CD4-positive, CD25-positive, alpha-beta regulatory T cell (primary cell): ENCODE data around the gene TCTN2. TPM values are rescaled to one million over a fixed set of nuclear protein-coding genes. Genes with fewer than 3 reads are reported as not detected.

ENCODE experiments used
- ATAC-seq, 2 donors: fragments of 150-1000 bp; cut with Tn5 transposase; one replicate each; pipeline ENCODE4 v1.10.0; 2021; ENCODE audit warnings: low read depth in 2 of 2, moderate number of reproducible peaks in 2 of 2, moderate library complexity in 1 of 2
- DNase-seq, 3 donors: peaks; one replicate each; pipeline versions ENCODE4 v3.0.0 to v3.0.0-alpha.2; 2012 to 2022; ENCODE audit warnings: mixed read lengths in 1 of 3
- H3K27ac ChIP-seq: one replicate; pipeline ENCODE4 v1.7.0; 2013; ENCODE audit warnings: mild to moderate bottlenecking, low read length; ENCODE audit not compliant: insufficient read depth, poor library complexity, severe bottlenecking
- H3K27me3 ChIP-seq: one replicate; pipeline ENCODE4 v1.7.0; 2013; ENCODE audit warnings: low read length; ENCODE audit not compliant: control insufficient read depth, insufficient read depth
- H3K36me3 ChIP-seq: one replicate; pipeline ENCODE4 v1.7.0; 2013; ENCODE audit warnings: mild to moderate bottlenecking, low read length, moderate library complexity; ENCODE audit not compliant: control insufficient read depth, insufficient read depth
- H3K4me1 ChIP-seq: 2 replicates; pipeline ENCODE4 v1.7.0; 2013; ENCODE audit warnings: mild to moderate bottlenecking, low read length; ENCODE audit not compliant: insufficient read depth, control insufficient read depth, poor library complexity, severe bottlenecking
- H3K4me3 ChIP-seq: one replicate; pipeline ENCODE4 v1.7.0; 2013; ENCODE audit warnings: low read depth, mild to moderate bottlenecking, low read length, moderate library complexity
- H3K9me3 ChIP-seq, 2 experiments: 1 replicate in 1 of 2; 2 replicates in 1 of 2; pipeline ENCODE4 v1.7.0; 2013; ENCODE audit warnings: low read length in 2 of 2, mild to moderate bottlenecking in 1 of 2, moderate library complexity in 1 of 2; ENCODE audit not compliant: control insufficient read depth in 2 of 2
- H3K27ac Mint-ChIP-seq, 3 donors: one replicate each; pipeline ENCODE4 v1.8.0; 2020 to 2022; ENCODE audit warnings: mild to moderate bottlenecking in 3 of 3, mixed read lengths in 3 of 3, moderate library complexity in 2 of 3
- H3K27me3 Mint-ChIP-seq: one replicate; pipeline ENCODE4 v1.8.0; 2022; ENCODE audit warnings: mild to moderate bottlenecking, mixed read lengths
- H3K36me3 Mint-ChIP-seq: one replicate; pipeline ENCODE4 v1.8.0; 2020; ENCODE audit warnings: mixed read lengths
- H3K4me1 Mint-ChIP-seq, 4 donors: one replicate each; pipeline ENCODE4 v1.8.0; 2020 to 2022; ENCODE audit warnings: mixed read lengths in 4 of 4, mild to moderate bottlenecking in 1 of 4
- H3K4me3 Mint-ChIP-seq, 4 donors: one replicate each; pipeline ENCODE4 v1.8.0; 2020 to 2022; ENCODE audit warnings: mild to moderate bottlenecking in 4 of 4, mixed read lengths in 4 of 4, moderate library complexity in 3 of 4
- H3K9me3 Mint-ChIP-seq, 7 donors: one replicate each; pipeline ENCODE4 v1.8.0; 2020 to 2022; ENCODE audit warnings: mixed read lengths in 7 of 7, mild to moderate bottlenecking in 3 of 7, moderate library complexity in 2 of 7
- polyA plus RNA-seq, 4 donors: library from polyadenylated mRNA; unstranded; fragments of 300-500 nt; fragmentation: Illumina TruSeq; gene quantifications; one replicate each; pipeline ENCODE4 v1.2.3, GENCODE V29; 2021
- total RNA-seq: library from RNA; stranded (reverse); gene quantifications from one replicate; pipeline ENCODE4 v1.2.3, GENCODE V29; 2022

The TCTN2 gene
- total RNA-seq: 3.7 TPM
- polyA plus RNA-seq: 1 to 10 TPM in 2 of 4 donors, under 1 TPM in 2; 0.11 to 1.9 (median 1.2) TPM

DNA sequence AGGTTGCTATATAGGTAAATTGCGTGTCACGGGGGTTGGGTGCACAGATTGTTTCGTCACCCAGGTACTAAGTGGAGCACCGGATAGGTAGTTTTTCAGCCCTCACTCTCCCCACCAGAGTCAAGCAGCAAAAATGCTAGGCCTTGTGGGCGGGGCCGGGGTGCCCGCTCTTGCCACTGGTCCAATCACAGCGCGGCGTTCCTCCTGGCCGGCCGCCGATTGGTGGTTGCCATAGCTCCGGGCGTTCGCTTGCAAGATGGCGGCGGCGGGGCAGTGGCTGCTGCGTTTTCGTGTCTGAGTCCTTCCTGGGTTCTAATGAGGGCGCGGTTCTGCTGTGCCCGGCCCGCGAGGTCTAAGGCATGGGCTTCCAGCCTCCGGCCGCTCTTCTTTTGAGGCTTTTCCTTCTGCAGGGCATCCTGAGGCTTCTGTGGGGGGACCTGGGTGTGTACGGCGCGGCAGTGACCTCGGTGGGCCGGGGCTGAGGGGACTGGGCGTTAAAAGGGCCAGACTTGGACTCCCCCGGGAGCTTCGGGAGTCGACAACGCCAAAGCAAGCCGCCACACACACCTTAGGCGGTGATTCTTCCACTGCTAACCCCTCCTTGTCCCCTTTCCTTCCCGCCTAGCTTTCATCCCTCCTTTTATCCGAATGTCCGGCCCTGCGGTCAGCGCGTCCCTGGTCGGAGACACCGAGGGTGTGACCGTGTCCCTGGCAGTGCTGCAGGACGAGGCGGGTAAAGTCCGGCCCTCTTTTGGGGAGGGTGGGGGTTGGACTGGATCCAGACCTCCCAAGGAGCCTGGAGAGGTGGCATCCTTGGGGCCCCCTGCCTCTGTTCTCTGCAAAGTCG is at the start of gene TCTN2:
Gene TCTN2 (plus strand): TSS at position 232 of the 847 bp plus-strand sequence. CDS start 128 bp downstream, at position 360.
- peak within 1 kb of the TSS; percentile 87 to 95 (median 88) for H3K4me3 Mint-ChIP-seq
- ATAC-seq (peak; percentile 100), DNase-seq (peak; percentile 88 to 95 (median 91))
- H3K27ac Mint-ChIP-seq: peak within 1 kb of the TSS; percentile 62 to 82 (median 71)
- H3K4me1 Mint-ChIP-seq: peaks cover 7 to 21% (median 13%) of the 10 kb centered on the region in 4 donors
- Histone ChIP-seq H3K9me3 (no peaks in the 10 kb centered on the region), H3K4me3 (peak within 1 kb of the TSS; percentile 62), H3K36me3 (peaks cover 3% of the 10 kb centered on the region), H3K27me3 (no peaks in the 10 kb centered on the region), H3K4me1 (peaks cover 15% of the 10 kb centered on the region), H3K27ac (peak within 1 kb of the TSS; percentile 36)
- H3K27me3 Mint-ChIP-seq: no peaks in the 10 kb centered on the region
- H3K36me3 Mint-ChIP-seq: peaks cover 9% of the 10 kb centered on the region
- H3K9me3 Mint-ChIP-seq: no peaks in the 10 kb centered on the region

GRCh38 chr12:123621619-123622530 is 49.0 kb upstream of the TCTN2 start:
- no peak overlapping the region for H3K4me3 Mint-ChIP-seq

DNA sequence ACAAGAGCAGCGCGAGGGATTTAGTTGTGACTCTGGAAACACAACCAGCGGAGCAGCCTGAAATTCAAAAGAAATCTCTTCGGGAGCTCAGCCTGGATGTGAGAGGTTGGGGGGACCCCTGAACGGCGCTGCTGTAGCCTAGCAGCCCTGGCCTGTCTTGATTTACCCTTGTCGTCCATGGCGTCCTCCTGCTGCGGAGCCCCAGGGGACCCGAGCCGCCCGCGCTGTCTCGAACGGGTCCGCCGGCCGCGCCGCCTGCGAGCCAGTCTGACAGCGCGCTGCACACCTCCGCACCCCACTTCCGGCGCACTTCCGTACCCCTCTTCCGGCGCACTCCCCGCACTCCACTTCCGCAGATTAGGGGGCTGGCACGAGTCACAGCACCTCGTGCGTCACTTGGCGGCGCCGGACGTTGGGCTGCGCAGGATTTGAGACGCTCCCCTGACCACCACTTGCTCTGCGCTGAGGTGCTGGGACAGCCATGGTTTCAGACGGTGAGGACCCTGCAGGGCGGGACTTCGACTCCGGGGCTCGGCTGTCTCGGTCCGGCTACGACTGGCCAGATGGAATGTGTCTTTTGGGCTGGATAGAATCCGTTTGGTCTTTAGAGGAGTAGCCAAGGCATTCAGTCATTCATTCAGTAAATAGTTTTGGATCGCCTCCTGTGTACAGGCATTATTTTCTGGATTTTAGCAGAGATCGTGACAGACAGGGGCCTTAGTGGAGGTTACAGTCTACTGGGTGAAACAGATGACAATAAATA is 37.4 kb upstream of the TCTN2 start, which contains the start of the genes EIF2B1 and GTF2H3:
Gene EIF2B1 (minus strand): TSS at position 308 of the 763 bp plus-strand sequence. CDS start 129 bp downstream, at position 179.
Gene GTF2H3 (plus strand): TSS at position 451 of the 763 bp plus-strand sequence. CDS start 31 bp downstream, at position 482.
- Mint-ChIP-seq H3K4me3 (peak within 1 kb of the TSS; percentile 93 to 98 (median 96)), H3K27ac (peak within 1 kb of the TSS; percentile 97 to 99 (median 98)), H3K36me3 (peaks cover 19% of the 10 kb centered on the region), H3K27me3 (no peaks in the 10 kb centered on the region), H3K9me3 (no peaks in the 10 kb centered on the region), H3K4me1 (peaks cover 9 to 37% (median 21%) of the 10 kb centered on the region in 4 donors)
- Histone ChIP-seq H3K36me3 (peaks cover 25% of the 10 kb centered on the region), H3K27ac (peak within 1 kb of the TSS; percentile 87), H3K4me3 (peak within 1 kb of the TSS; percentile 98), H3K4me1 (peaks cover 15% of the 10 kb centered on the region), H3K27me3 (no peaks in the 10 kb centered on the region), H3K9me3 (no peaks in the 10 kb centered on the region)
- DNase-seq: peak; percentile 95 to 99 (median 97)
- peak; percentile 96 to 98 for ATAC-seq

More at GRCh38 chr12:123621619-123622530, 49.0 kb upstream of the TCTN2 start:
- DNase-seq (no peak), ATAC-seq (no peak)
- Histone ChIP-seq H3K27ac (no peak overlapping the region), H3K4me1 (no peaks in the 10 kb centered on the region), H3K27me3 (no peaks in the 10 kb centered on the region), H3K9me3 (no peaks in the 10 kb centered on the region), H3K4me3 (no peak overlapping the region), H3K36me3 (peaks cover 86% of the 10 kb centered on the region)
- no peaks in the 10 kb centered on the region for H3K27me3 Mint-ChIP-seq
- H3K4me1 Mint-ChIP-seq: peaks cover 0 to 5% (median 1%) of the 10 kb centered on the region in 4 donors
- no peaks in the 10 kb centered on the region for H3K9me3 Mint-ChIP-seq
- H3K27ac Mint-ChIP-seq: peak overlapping the region in 1 of 3 donors; percentile 62
- peaks cover 54% of the 10 kb centered on the region for H3K36me3 Mint-ChIP-seq

- Histone ChIP-seq H3K4me3 (peak overlapping the region; percentile 98), H3K36me3 (peaks cover 19% of the 10 kb centered on the region), H3K4me1 (peaks cover 15% of the 10 kb centered on the region), H3K27ac (peak overlapping the region; percentile 87), H3K27me3 (no peaks in the 10 kb centered on the region), H3K9me3 (no peaks in the 10 kb centered on the region)
- no peaks in the 10 kb centered on the region for H3K9me3 Mint-ChIP-seq
- DNase-seq (no peak), ATAC-seq (no peak)
- H3K36me3 Mint-ChIP-seq: peaks cover 14% of the 10 kb centered on the region
- peaks cover 9 to 37% (median 21%) of the 10 kb centered on the region in 4 donors for H3K4me1 Mint-ChIP-seq
- peak overlapping the region; percentile 93 to 98 (median 96) for H3K4me3 Mint-ChIP-seq
- no peaks in the 10 kb centered on the region for H3K27me3 Mint-ChIP-seq
- H3K27ac Mint-ChIP-seq: peak overlapping the region; percentile 97 to 99 (median 98)
These were observed 36.8 kb upstream of the TCTN2 start for GRCh38 chr12:123634142-123634561.

GRCh38 chr12:123643911-123644310 is 27.0 kb upstream of the TCTN2 start:
- H3K36me3 Mint-ChIP-seq: peaks cover 15% of the 10 kb centered on the region
- no peak overlapping the region for H3K27ac Mint-ChIP-seq
- DNase-seq (no peak), ATAC-seq (no peak)
- Histone ChIP-seq H3K9me3 (no peaks in the 10 kb centered on the region), H3K4me1 (no peaks in the 10 kb centered on the region), H3K27ac (no peak overlapping the region), H3K4me3 (no peak overlapping the region), H3K27me3 (no peaks in the 10 kb centered on the region), H3K36me3 (peaks cover 45% of the 10 kb centered on the region)
- H3K4me3 Mint-ChIP-seq: no peak overlapping the region
- no peaks in the 10 kb centered on the region for H3K9me3 Mint-ChIP-seq
- peaks cover 0 to 4% (median 0%) of the 10 kb centered on the region in 4 donors for H3K4me1 Mint-ChIP-seq
- H3K27me3 Mint-ChIP-seq: no peaks in the 10 kb centered on the region

DNA sequence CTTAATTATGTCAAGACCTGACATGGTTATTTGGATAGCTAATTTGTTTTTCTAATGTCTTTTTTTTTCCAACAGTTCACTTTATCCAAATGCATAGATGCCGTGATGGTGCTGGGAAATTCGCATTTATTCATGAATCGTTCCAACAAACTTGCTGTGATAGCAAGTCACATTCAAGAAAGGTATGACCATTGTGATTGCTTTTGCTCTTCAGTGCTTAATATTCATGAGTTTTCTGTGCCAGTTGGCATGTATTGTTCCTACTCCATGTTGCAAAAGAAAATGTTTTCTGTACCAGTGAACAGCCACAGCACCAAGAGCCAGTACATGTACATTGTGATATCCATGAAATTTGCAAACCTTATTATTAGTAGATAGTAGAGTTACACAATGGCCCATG is 25.5 kb upstream of the TCTN2 start:
- H3K27me3 ChIP-seq: no peaks in the 10 kb centered on the region
- no peaks in the 10 kb centered on the region for H3K9me3 ChIP-seq
- H3K4me1 ChIP-seq: no peaks in the 10 kb centered on the region
- Mint-ChIP-seq H3K27ac (no peak overlapping the region), H3K4me3 (no peak overlapping the region), H3K27me3 (no peaks in the 10 kb centered on the region), H3K9me3 (no peaks in the 10 kb centered on the region), H3K36me3 (peaks cover 15% of the 10 kb centered on the region), H3K4me1 (peaks cover 0 to 4% (median 0%) of the 10 kb centered on the region in 4 donors)
- no peak overlapping the region for H3K4me3 ChIP-seq
- H3K27ac ChIP-seq: no peak overlapping the region
- ATAC-seq: no peak
- H3K36me3 ChIP-seq: peaks cover 53% of the 10 kb centered on the region
- no peak for DNase-seq

DNA sequence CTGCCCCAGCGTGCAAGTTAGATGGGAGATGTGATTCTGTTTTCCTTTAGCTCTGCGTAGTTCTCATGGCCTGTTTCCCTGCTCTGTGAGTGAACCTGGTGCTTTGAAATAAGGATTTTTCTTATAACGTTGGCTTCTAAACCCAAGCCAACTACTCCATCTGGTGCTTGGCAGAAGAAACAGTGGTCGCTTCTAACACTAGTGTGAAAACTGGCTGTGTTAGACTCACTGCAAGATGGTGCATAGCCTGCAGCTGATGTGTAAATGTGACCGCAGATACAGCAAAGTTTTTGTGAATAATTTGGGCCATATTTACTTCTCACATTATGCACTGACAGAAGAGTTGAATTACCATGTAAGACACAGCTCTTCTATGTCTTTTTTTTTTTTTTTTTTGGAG is 25.0 kb upstream of the TCTN2 start:
- no peak overlapping the region for H3K4me3 Mint-ChIP-seq
- H3K27ac Mint-ChIP-seq: no peak overlapping the region
- peaks cover 15% of the 10 kb centered on the region for H3K36me3 Mint-ChIP-seq
- no peaks in the 10 kb centered on the region for H3K27me3 Mint-ChIP-seq
- Histone ChIP-seq H3K4me1 (no peaks in the 10 kb centered on the region), H3K9me3 (no peaks in the 10 kb centered on the region), H3K27me3 (no peaks in the 10 kb centered on the region), H3K36me3 (peaks cover 53% of the 10 kb centered on the region), H3K27ac (no peak overlapping the region), H3K4me3 (no peak overlapping the region)
- DNase-seq: no peak
- H3K4me1 Mint-ChIP-seq: peaks cover 0 to 5% (median 0%) of the 10 kb centered on the region in 4 donors
- no peaks in the 10 kb centered on the region for H3K9me3 Mint-ChIP-seq
- no peak for ATAC-seq
